Ishikawa (cell line): ENCODE data around the gene TMEM196.
A peak's percentile ranks its signal among the peaks of the same experiment; 100 is the strongest.

Source experiments
- CEBPB ChIP-seq: IDR thresholded peaks from 2 replicates; pipeline ENCODE4 v1.6.1; 2012
- CREB1 ChIP-seq: IDR thresholded peaks from 2 replicates; pipeline ENCODE4 v1.6.1; 2012; ENCODE audit warnings: low read depth
- EGR1 ChIP-seq: IDR thresholded peaks from 2 replicates; pipeline ENCODE4 v1.6.1; 2012
- EP300 ChIP-seq: IDR thresholded peaks from 2 replicates; pipeline ENCODE4 v1.6.1; 2012; ENCODE audit warnings: borderline replicate concordance
- FOXM1 ChIP-seq: IDR thresholded peaks from 2 replicates; pipeline ENCODE4 v1.6.1; 2012; ENCODE audit warnings: low read depth, borderline replicate concordance
- MAX ChIP-seq: IDR thresholded peaks from 2 replicates; pipeline ENCODE4 v1.6.1; 2012
- NFIC ChIP-seq: IDR thresholded peaks from 2 replicates; pipeline ENCODE4 v1.6.1; 2012
- RAD21 ChIP-seq: IDR thresholded peaks from 2 replicates; pipeline ENCODE4 v1.6.1; 2012; ENCODE audit warnings: low read depth
- REST ChIP-seq: IDR thresholded peaks from 2 replicates; pipeline ENCODE4 v1.6.1; 2012; ENCODE audit warnings: low read depth, mild to moderate bottlenecking
- TAF1 ChIP-seq: IDR thresholded peaks from 2 replicates; pipeline ENCODE4 v1.6.1; 2012; ENCODE audit warnings: low read depth, mild to moderate bottlenecking
- TCF12 ChIP-seq: IDR thresholded peaks from 2 replicates; pipeline ENCODE4 v1.6.1; 2012; ENCODE audit warnings: low read depth
- TEAD4 ChIP-seq: IDR thresholded peaks from 2 replicates; pipeline ENCODE4 v1.6.1; 2012
- USF1 ChIP-seq: IDR thresholded peaks from 2 replicates; pipeline ENCODE4 v1.6.1; 2012
- YY1 ChIP-seq: IDR thresholded peaks from 2 replicates; pipeline ENCODE4 v1.6.1; 2012; ENCODE audit warnings: low read depth
- ZBTB7A ChIP-seq: IDR thresholded peaks from 2 replicates; pipeline ENCODE4 v1.6.1; 2012; ENCODE audit warnings: low read depth

Gene TMEM196

GRCh38 chr7:19772841-19773760 is at the start of gene TMEM196:
Gene TMEM196 (minus strand): TSS chr7:19773617. CDS start chr7:19772696, 921 bp downstream.
- no peak for TF ChIP-seq RAD21
- 0 out of 2 replicates have a peak, but pooled peaks have one; percentile 26 for TF ChIP-seq ZBTB7A
- TF ChIP-seq REST, result peak; percentile 92
- TF ChIP-seq EGR1, result no peak
- TF ChIP-seq TCF12, result 0 out of 2 replicates have a peak, but pooled peaks have one; percentile 14
- TF ChIP-seq NFIC, result no peak

GRCh38 chr7:19816128-19816527 is 42.7 kb upstream of the TMEM196 start:
- TF ChIP-seq EP300, result no peak
- no peak for TF ChIP-seq FOXM1
- TF ChIP-seq TAF1, result no peak
- TF ChIP-seq EGR1, result no peak
- TF ChIP-seq CREB1, result no peak
- no peak for TF ChIP-seq NFIC
- TF ChIP-seq ZBTB7A, result no peak
- no peak for TF ChIP-seq TEAD4

GRCh38 chr7:19815546-19815945 is 42.1 kb upstream of the TMEM196 start:
- TF ChIP-seq TEAD4 (no peak), EGR1 (no peak), MAX (no peak), CREB1 (no peak), RAD21 (no peak), NFIC (no peak), FOXM1 (no peak), ZBTB7A (no peak), YY1 (no peak), CEBPB (no peak), EP300 (no peak)

- TF ChIP-seq ZBTB7A (no peak), EP300 (no peak), TAF1 (no peak)
Observed at GRCh38 chr7:19814776-19815175, 41.4 kb upstream of the TMEM196 start.

- TF ChIP-seq EP300, result no peak
- TF ChIP-seq YY1, result no peak
- TF ChIP-seq FOXM1, result no peak
- TF ChIP-seq MAX, result no peak
- TF ChIP-seq CEBPB, result no peak
- TF ChIP-seq RAD21, result no peak
- no peak for TF ChIP-seq TCF12
- no peak for TF ChIP-seq TAF1
- no peak for TF ChIP-seq CREB1
- no peak for TF ChIP-seq REST
- TF ChIP-seq USF1, result no peak
- TF ChIP-seq NFIC, result no peak
- TF ChIP-seq EGR1, result no peak
- TF ChIP-seq TEAD4, result no peak
- no peak for TF ChIP-seq ZBTB7A
Observed at GRCh38 chr7:19811386-19811785, 38.0 kb upstream of the TMEM196 start.

- TF ChIP-seq FOXM1 (no peak), TAF1 (no peak), RAD21 (no peak), EGR1 (no peak), REST (no peak), CEBPB (no peak), NFIC (no peak), USF1 (no peak), YY1 (no peak), TCF12 (no peak), CREB1 (no peak), MAX (no peak), TEAD4 (no peak), ZBTB7A (no peak), EP300 (no peak)
Observed at GRCh38 chr7:19798986-19799385, 25.6 kb upstream of the TMEM196 start.
